AG09319 (cell line): ENCODE results near the gene SPIN1.

Experiments used
- DNase-seq: peaks from one replicate; pipeline ENCODE4 v3.0.0-alpha.2; 2010; ENCODE audit warnings: low read depth; ENCODE audit errors: extremely low read depth
- CTCF ChIP-seq: IDR thresholded peaks from 2 replicates; pipeline ENCODE4 v1.5.1; 2011; ENCODE audit warnings: low read depth, mild to moderate bottlenecking, inconsistent platforms, low read length, moderate library complexity

Gene SPIN1

GRCh38 chr9:88436379-88436778 lies 48.1 kb downstream of the SPIN1 start:
- DNase-seq, result no peak

GRCh38 chr9:88437210-88438146 lies 49.2 kb downstream of the SPIN1 start:
- TF ChIP-seq CTCF, result no peak

More at GRCh38 chr9:88436379-88436778, 48.1 kb downstream of the SPIN1 start:
- no peak for TF ChIP-seq CTCF

GRCh38 chr9:88438811-88439210 lies 50.6 kb downstream of the SPIN1 start:
- no peak for TF ChIP-seq CTCF
- DNase-seq, result no peak

More at GRCh38 chr9:88437210-88438146, 49.2 kb downstream of the SPIN1 start:
- no peak for DNase-seq

DNA sequence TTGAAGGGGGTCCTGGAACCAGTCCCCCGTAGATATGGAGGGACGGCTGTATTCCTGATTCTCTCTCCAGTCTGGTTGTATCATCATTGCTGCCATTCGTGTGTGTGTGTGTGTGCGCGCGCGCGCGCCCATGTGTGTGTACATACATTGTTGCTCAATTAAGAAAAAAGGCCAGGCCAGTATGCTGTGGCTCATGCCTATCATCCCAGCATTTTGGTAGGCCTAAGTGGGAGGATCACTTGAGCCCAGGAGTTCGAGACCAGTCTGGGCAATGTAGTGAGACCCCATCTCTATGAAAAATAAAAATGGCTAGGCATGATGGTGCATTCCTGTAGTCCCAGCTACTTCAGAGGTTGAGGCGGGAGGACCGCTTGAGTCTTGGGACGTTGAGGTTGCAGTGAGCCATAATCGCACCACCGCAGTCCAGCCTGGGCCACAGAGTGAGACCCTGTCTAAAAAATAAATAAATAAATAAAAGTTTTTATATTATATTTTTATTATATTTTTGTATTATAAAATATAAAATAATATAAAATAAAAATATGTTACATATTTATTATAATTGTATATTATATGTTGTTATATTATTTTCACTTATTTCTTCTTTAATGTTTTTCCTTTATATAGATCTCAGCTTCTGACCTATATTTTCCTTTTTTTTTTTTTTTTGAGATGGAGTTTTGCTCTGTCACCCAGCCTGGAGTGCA lies 53.2 kb downstream of the SPIN1 start:
- no peak for DNase-seq
- no peak for TF ChIP-seq CTCF

DNA sequence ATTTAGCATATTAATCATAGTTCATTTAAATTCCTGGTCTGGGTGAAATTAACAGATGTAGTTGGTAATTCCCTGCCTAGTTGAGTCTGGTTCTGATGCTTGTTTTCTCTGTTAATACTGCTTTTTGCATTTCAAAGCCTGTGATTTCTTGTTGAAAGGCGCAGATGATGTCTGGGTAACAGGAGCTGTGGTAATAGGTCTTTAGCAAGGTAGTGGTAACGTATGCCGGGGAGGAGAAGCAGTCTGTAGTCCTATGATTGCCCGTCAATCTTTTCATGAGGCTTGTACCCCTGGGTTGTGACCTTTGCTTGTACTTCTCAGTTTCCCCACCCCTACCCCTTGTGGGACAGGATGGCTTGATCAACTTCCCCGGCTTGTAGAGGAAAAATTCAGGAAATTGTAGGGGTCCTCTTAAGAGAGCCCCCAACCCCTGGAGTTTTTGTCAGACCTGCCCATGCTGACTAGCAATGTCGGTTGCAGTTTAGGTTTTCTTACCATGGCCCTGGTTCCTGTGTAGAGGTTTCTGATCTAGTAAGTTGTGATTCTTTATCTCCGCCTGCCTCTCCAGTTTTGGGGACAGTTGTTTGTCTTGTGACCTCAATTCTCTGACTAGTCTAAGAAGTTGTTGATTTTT lies 55.4 kb downstream of the SPIN1 start:
- DNase-seq, result no peak
- no peak for TF ChIP-seq CTCF

GRCh38 chr9:88446728-88447127 lies 58.5 kb downstream of the SPIN1 start:
- no peak for TF ChIP-seq CTCF

DNA sequence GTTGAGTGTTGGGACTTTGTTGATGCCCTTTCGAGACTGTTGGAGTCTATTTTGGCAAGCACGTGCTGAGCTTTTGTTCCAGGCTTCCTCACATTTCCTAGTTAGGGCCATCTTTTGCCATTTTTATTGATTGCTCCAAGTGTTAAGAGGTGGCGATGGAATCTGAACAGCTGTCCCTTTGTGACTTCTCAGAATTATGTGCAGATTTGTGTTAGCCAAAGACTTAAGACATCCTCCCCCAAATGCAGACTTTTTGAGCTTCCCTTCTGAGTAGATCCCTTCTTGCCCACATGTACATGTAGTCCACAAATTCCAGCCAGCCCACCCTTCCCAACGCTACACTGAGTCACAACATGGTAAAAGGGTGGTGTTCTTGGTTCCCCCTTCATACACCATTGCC lies 59.2 kb downstream of the SPIN1 start:
- no peak for DNase-seq

More at GRCh38 chr9:88446728-88447127, 58.5 kb downstream of the SPIN1 start:
- DNase-seq, result no peak

More for the DNA sequence above, 59.2 kb downstream of the SPIN1 start:
- TF ChIP-seq CTCF, result no peak
